ENCODE measurements around the gene PGLYRP4.
A peak's percentile ranks its signal among the peaks of the same experiment; 100 is the strongest.

PGLYRP4 gene

GRCh38 chr1:153348511-153349362 is at the start of gene PGLYRP4:
TSS of gene PGLYRP4 (minus strand) at chr1:153348841. CDS start at chr1:153347932, 909 bp downstream.
- peak; percentile 13 for DNase-seq (ENCODE audit: low spot score)

GRCh38 chr1:153397924-153398651 is 49.4 kb upstream of the PGLYRP4 start:
- DNase-seq (ENCODE audit: low spot score), result no peak

- DNase-seq (ENCODE audit: low spot score), result no peak
These were observed 48.6 kb upstream of the PGLYRP4 start for GRCh38 chr1:153397051-153397923.

- no peak for DNase-seq (ENCODE audit: low spot score)
These were observed 47.8 kb upstream of the PGLYRP4 start for GRCh38 chr1:153396461-153396860.

GRCh38 chr1:153395776-153396175 is 47.1 kb upstream of the PGLYRP4 start:
- no peak for DNase-seq (ENCODE audit: low spot score)

GRCh38 chr1:153395136-153395685 is 46.6 kb upstream of the PGLYRP4 start:
- DNase-seq (ENCODE audit: low spot score), result no peak

GRCh38 chr1:153394391-153394790 is 45.8 kb upstream of the PGLYRP4 start:
- DNase-seq (ENCODE audit: low spot score), result no peak

DNA sequence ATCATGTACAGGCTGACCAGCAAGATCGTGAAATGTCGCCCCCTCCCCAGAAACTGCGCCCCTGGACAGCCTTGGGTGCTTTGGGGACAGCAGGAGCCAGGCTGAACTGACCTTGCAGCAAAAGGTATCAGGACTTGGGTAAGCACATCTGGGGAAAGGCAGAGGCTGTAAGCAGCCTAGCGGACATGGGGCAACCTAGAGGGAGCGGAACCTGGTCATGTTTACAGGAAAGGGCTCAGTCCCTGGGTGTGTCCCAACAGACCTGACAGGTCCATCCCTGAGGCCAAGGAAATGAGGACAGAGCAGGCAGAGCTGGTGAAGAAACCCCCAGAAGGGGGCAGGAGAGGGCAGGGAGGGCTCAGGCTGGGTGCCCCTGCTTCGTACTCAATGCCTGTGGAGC is 45.3 kb upstream of the PGLYRP4 start:
- no peak for DNase-seq (ENCODE audit: low spot score)

GRCh38 chr1:153392822-153393221 is 44.2 kb upstream of the PGLYRP4 start:
- no peak for DNase-seq (ENCODE audit: low spot score)

- DNase-seq (ENCODE audit: low spot score), result no peak
These were observed 43.6 kb upstream of the PGLYRP4 start for GRCh38 chr1:153392258-153392657.

DNA sequence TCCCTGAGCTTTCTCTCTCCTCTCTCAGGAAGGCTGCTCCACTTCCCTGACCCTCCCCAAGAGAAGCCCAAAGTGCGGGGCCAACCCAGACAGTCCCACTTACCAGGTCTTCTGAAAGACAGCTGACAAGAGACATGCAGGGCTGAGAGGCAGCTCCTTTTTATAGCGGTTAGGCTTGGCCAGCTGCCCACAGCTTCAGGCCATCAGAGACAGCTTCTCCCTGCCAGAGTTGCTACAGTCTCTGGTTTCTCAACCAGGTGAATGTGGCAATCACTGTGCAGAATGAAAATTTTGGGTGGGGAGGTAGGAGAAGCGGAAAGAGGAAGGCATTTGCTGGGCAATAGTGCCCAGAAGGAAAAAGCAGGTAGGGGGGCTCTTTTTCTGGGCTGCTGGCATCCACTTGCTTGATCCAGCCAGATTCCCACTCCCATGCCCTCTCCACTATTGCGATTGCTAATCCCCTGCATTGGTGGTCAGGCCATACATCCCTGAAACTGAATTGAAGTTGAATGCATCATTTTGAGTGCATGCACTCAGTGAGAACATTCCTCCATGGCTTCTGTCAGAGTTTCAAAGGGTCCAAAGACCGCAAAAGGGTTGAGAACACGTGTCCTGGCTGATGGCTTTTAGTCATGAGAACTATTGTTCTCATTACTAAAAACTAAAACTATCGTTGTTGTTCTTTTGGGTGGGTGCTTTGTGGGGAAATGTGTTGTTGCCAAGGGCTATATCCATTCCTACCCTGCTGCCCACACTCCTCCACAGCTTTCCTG is 42.5 kb upstream of the PGLYRP4 start, which contains the start of gene S100A8:
S100A8 (minus strand) TSS at position 136 of the 773 bp plus-strand sequence. CDS start 538 bp downstream, outside the sequence.
- no peak for DNase-seq (ENCODE audit: low spot score)

- DNase-seq (ENCODE audit: low spot score), result no peak
These were observed 41.6 kb upstream of the PGLYRP4 start for GRCh38 chr1:153389973-153390879.

DNA sequence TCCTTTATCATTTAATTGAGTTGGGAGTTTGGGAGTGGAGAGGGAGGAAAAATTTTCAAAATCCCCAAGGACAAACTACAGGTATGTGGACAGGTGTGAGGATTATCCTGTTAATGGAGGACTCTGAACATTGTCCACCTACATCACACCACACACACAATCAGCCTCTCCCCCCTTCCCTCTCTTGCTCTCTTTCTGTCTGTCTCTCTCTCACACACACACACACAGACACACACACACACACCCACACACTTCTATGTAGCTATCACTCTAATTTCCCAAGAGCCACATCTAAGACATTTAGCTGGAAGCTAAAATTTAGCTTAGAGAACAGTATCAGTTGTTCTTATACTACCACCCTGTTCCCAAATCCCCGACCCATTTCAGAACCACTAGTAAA is 40.8 kb upstream of the PGLYRP4 start:
- DNase-seq (ENCODE audit: low spot score), result no peak

DNA sequence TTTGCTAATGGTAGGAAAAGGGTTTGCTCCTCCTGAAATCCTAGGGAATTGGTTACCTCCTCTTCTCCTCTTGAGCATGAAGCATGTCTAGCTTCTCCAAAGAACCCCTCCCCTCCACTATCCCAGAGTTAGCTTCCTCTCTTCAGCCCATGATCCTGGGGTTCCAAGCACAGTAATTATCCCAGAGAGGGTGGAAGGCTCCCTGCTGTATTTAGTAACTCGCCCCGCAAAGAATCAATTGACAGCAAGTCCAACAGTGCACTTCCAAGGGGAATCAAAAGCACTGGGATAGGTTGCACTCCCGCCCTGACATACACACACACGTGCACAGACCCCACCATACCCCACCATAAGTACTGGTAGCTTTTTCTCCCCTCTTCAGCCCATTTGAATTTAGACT is 39.1 kb upstream of the PGLYRP4 start:
- no peak for DNase-seq (ENCODE audit: low spot score)

DNA sequence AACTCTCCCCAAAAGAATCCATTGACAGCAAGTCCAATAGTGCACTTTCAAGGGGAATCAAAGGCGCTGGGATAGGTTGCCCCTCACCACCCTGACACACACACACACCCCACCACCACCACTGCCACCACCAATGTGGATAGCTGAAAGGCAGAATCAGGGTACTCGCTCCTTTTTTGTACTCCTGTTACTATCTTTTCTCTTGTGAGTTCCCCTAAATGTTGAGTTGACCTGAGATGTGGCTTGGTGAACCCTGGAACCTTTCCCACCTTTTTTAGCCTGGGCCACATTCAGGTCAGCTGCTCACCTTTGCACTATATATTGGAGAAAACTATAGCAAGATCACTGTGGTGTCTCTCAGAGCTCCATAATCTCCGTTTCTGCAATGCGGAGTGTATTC is 38.4 kb upstream of the PGLYRP4 start:
- no peak for DNase-seq (ENCODE audit: low spot score)

- DNase-seq (ENCODE audit: low spot score), result no peak
These were observed 37.9 kb upstream of the PGLYRP4 start for GRCh38 chr1:153386500-153386901.

GRCh38 chr1:153384958-153385580 is 36.4 kb upstream of the PGLYRP4 start:
- no peak for DNase-seq (ENCODE audit: low spot score)

GRCh38 chr1:153380711-153381110 is 32.1 kb upstream of the PGLYRP4 start:
- no peak for DNase-seq (ENCODE audit: low spot score)

DNA sequence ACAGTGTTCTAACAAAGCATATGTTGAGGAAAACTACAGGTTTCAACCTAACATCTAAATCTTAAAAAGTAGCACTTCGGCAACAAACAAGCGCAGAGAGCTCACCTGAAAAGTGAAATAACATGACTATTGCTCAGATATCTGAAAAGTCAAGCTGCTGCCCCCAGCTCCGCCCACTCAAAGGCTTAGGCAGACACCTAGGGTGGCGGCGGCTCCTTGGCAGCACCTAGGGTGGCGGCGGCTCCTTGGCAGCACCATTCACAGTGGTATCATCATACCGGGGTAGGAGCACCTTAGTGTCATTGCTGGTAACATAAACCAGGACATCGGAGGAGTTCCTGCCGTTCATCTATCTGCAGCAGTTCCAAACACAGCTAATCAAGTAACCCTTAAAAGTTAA is 30.9 kb upstream of the PGLYRP4 start:
- no peak for DNase-seq (ENCODE audit: low spot score)

DNA sequence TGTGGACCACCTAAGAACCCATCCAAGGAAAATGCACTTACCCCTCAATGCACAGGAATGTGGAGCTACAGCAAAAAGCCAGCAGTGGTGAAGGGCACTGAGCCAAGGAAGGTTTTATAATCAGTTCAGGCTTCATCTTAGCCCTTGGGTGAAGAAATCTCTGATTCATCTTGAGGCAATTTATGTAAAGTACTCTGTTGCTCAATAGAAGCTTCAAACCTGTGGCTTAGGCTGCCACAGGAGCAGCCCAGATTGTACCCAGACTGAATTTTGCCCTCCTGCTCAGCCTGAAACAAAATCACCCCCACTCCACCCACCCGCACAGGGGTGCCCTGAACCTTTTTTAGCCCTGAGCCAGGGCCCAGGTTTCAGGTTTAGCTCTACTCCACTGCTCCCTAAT is 26.9 kb upstream of the PGLYRP4 start, which contains the start of gene S100A12:
S100A12 (minus strand) TSS at position 111 of the 400 bp plus-strand sequence. CDS start 1,029 bp downstream, outside the sequence.
- no peak for DNase-seq (ENCODE audit: low spot score)

All from SW480 (cell line).